Mesendoderm (in vitro differentiated cells): ENCODE measurements around the gene CPSF4L.
A peak's percentile ranks its signal among the peaks of the same experiment; 100 is the strongest.

Source experiments
- DNase-seq: peaks from one replicate; pipeline ENCODE4 v3.0.0; 2013
- H2AK5ac ChIP-seq: 2 replicates; pipeline ENCODE4 v1.6.1; 2013; ENCODE audit warnings: low read length, inconsistent platforms
- H2BK120ac ChIP-seq: 2 replicates; pipeline ENCODE4 v1.6.1; 2013; ENCODE audit warnings: low read depth, mild to moderate bottlenecking, low read length, moderate library complexity, mixed read lengths
- H2BK15ac ChIP-seq: replicated peaks from 2 replicates; pipeline ENCODE4 v1.6.1; 2013; ENCODE audit warnings: low read depth, mild to moderate bottlenecking, moderate library complexity
- H2BK5ac ChIP-seq: 2 replicates; pipeline ENCODE4 v1.6.1; 2013; ENCODE audit warnings: low read length, inconsistent platforms
- H3K18ac ChIP-seq: 2 replicates; pipeline ENCODE4 v1.6.1; 2013; ENCODE audit warnings: mild to moderate bottlenecking, low read length, mixed read lengths
- H3K23ac ChIP-seq: one replicate; pipeline ENCODE4 v1.6.1; 2013; ENCODE audit warnings: low read length
- H3K27ac ChIP-seq: 2 replicates; pipeline ENCODE4 v1.5.1; 2013; ENCODE audit warnings: low read depth, mild to moderate bottlenecking, inconsistent platforms, low read length, moderate library complexity
- H3K27me3 ChIP-seq: 2 replicates; pipeline ENCODE4 v1.6.1; 2013; ENCODE audit warnings: low read length, control low read depth, mild to moderate bottlenecking, inconsistent platforms; ENCODE audit not compliant: insufficient read depth, poor library complexity
- H3K36me3 ChIP-seq: 2 replicates; pipeline ENCODE4 v1.6.1; 2013; ENCODE audit warnings: low read length, inconsistent platforms; ENCODE audit not compliant: control insufficient read depth, insufficient read depth
- H3K4ac ChIP-seq: one replicate; pipeline ENCODE4 v1.6.1; 2013; ENCODE audit warnings: low read depth, mild to moderate bottlenecking, low read length, moderate library complexity
- H3K4me1 ChIP-seq: 2 replicates; pipeline ENCODE4 v1.6.1; 2013; ENCODE audit warnings: low read depth, low read length, inconsistent platforms; ENCODE audit not compliant: control insufficient read depth
- H3K4me2 ChIP-seq: 2 replicates; pipeline ENCODE4 v1.6.1; 2013; ENCODE audit warnings: low read length
- H3K4me3 ChIP-seq: 2 replicates; pipeline ENCODE4 v1.5.1; 2013; ENCODE audit warnings: mild to moderate bottlenecking, low read length
- H3K56ac ChIP-seq: one replicate; pipeline ENCODE4 v1.6.1; 2013; ENCODE audit warnings: low read length
- H3K79me1 ChIP-seq: 2 replicates; pipeline ENCODE4 v1.6.1; 2013; ENCODE audit warnings: low read length, inconsistent platforms
- H3K79me2 ChIP-seq: 2 replicates; pipeline ENCODE4 v1.6.1; 2013; ENCODE audit warnings: mild to moderate bottlenecking, low read length; ENCODE audit not compliant: control insufficient read depth, insufficient read depth
- H3K9ac ChIP-seq: 2 replicates; pipeline ENCODE4 v1.6.1; 2013; ENCODE audit warnings: low read length, inconsistent platforms
- H4K5ac ChIP-seq: one replicate; pipeline ENCODE4 v1.6.1; 2013; ENCODE audit warnings: low read length
- H4K8ac ChIP-seq: one replicate; pipeline ENCODE4 v1.6.1; 2013; ENCODE audit warnings: low read depth, mild to moderate bottlenecking, control low read depth, low read length, moderate library complexity
- WGBS: extraction: QIAGEN DNeasy Blood & Tissue Kit; methylation state at CpG from one replicate; pipeline ENCODE4 v1.1.7; 2013; ENCODE audit warnings: low lambda C conversion rate, missing lambda C conversion rate; ENCODE audit not compliant: insufficient coverage; ENCODE audit errors: extremely low coverage; 5-methylcytosine and 5-hydroxymethylcytosine counted together

The CPSF4L gene

GRCh38 chr17:73292031-73292531 lies 30.4 kb upstream of the CPSF4L start:
- WGBS, result no CpG with 5 or more reads among the region's 12 CpGs
- Histone ChIP-seq H2BK5ac (no peak overlapping the region), H3K9ac (no peak overlapping the region), H3K79me1 (peaks cover 42% of the 10 kb centered on the region), H3K56ac (peak overlapping the region; percentile 2), H3K4me3 (no peak overlapping the region), H3K36me3 (no peaks in the 10 kb centered on the region), H3K4me1 (peaks cover 2% of the 10 kb centered on the region), H3K23ac (peak overlapping the region; percentile 94), H2BK120ac (no peak overlapping the region), H4K8ac (no peak overlapping the region), H3K27ac (no peak overlapping the region), H4K5ac (no peak overlapping the region), H2AK5ac (no peak overlapping the region), H3K4me2 (no peak overlapping the region), H3K18ac (no peak overlapping the region), H3K27me3 (no peaks in the 10 kb centered on the region), H3K4ac (no peak overlapping the region), H2BK15ac (no peak overlapping the region), H3K79me2 (peaks cover 5% of the 10 kb centered on the region)
- DNase-seq, result no peak

GRCh38 chr17:73291260-73291801 lies 29.7 kb upstream of the CPSF4L start:
- H2BK15ac ChIP-seq, result no peak overlapping the region
- no peak overlapping the region for H3K4me2 ChIP-seq
- no peak overlapping the region for H3K4ac ChIP-seq
- no peak overlapping the region for H2BK5ac ChIP-seq
- no peak overlapping the region for H3K27ac ChIP-seq
- no peak overlapping the region for H2AK5ac ChIP-seq
- peaks cover 5% of the 10 kb centered on the region for H3K79me2 ChIP-seq
- no peak overlapping the region for H3K23ac ChIP-seq
- no peak overlapping the region for H4K8ac ChIP-seq
- H3K27me3 ChIP-seq, result no peaks in the 10 kb centered on the region
- H3K18ac ChIP-seq, result no peak overlapping the region
- peaks cover 45% of the 10 kb centered on the region for H3K79me1 ChIP-seq
- peak overlapping the region; percentile 47 for H3K56ac ChIP-seq
- H3K36me3 ChIP-seq, result no peaks in the 10 kb centered on the region
- no peak overlapping the region for H3K9ac ChIP-seq
- H4K5ac ChIP-seq, result no peak overlapping the region
- DNase-seq, result no peak
- H3K4me3 ChIP-seq, result no peak overlapping the region
- no CpG with 5 or more reads among the region's 8 CpGs for WGBS
- H3K4me1 ChIP-seq, result peaks cover 2% of the 10 kb centered on the region
- no peak overlapping the region for H2BK120ac ChIP-seq

- H2BK15ac ChIP-seq, result no peak overlapping the region
- no CpG with 5 or more reads among the region's 16 CpGs for WGBS
- H2BK5ac ChIP-seq, result no peak overlapping the region
Observed at GRCh38 chr17:73290399-73291259, 28.9 kb upstream of the CPSF4L start.

GRCh38 chr17:73289549-73290254 lies 28.0 kb upstream of the CPSF4L start:
- Histone ChIP-seq H3K56ac (no peak overlapping the region), H3K4me2 (no peak overlapping the region), H3K36me3 (peaks cover 1% of the 10 kb centered on the region), H3K4ac (no peak overlapping the region), H3K23ac (no peak overlapping the region), H2BK5ac (no peak overlapping the region), H2BK120ac (no peak overlapping the region), H2AK5ac (no peak overlapping the region), H3K27ac (no peak overlapping the region), H3K79me2 (peaks cover 3% of the 10 kb centered on the region), H3K27me3 (no peaks in the 10 kb centered on the region), H3K4me3 (no peak overlapping the region), H3K4me1 (peaks cover 2% of the 10 kb centered on the region), H3K9ac (no peak overlapping the region), H4K5ac (no peak overlapping the region), H2BK15ac (no peak overlapping the region), H3K18ac (no peak overlapping the region), H4K8ac (no peak overlapping the region), H3K79me1 (peaks cover 44% of the 10 kb centered on the region)
- no CpG with 5 or more reads among the region's 7 CpGs for WGBS
- no peak for DNase-seq

More at GRCh38 chr17:73290399-73291259, 28.9 kb upstream of the CPSF4L start:
- H3K27ac ChIP-seq, result no peak overlapping the region
- no peaks in the 10 kb centered on the region for H3K27me3 ChIP-seq
- DNase-seq, result no peak
- H3K36me3 ChIP-seq, result peaks cover 1% of the 10 kb centered on the region
- H3K4ac ChIP-seq, result no peak overlapping the region
- H3K79me1 ChIP-seq, result peaks cover 44% of the 10 kb centered on the region
- H2AK5ac ChIP-seq, result no peak overlapping the region
- no peak overlapping the region for H3K18ac ChIP-seq
- peak overlapping the region; percentile 47 for H3K56ac ChIP-seq
- no peak overlapping the region for H4K5ac ChIP-seq
- no peak overlapping the region for H3K9ac ChIP-seq
- no peak overlapping the region for H2BK120ac ChIP-seq
- no peak overlapping the region for H3K4me2 ChIP-seq
- no peak overlapping the region for H4K8ac ChIP-seq
- H3K23ac ChIP-seq, result no peak overlapping the region
- no peak overlapping the region for H3K4me3 ChIP-seq
- H3K79me2 ChIP-seq, result peaks cover 5% of the 10 kb centered on the region
- peaks cover 2% of the 10 kb centered on the region for H3K4me1 ChIP-seq

GRCh38 chr17:73288534-73289302 lies 27.0 kb upstream of the CPSF4L start:
- Histone ChIP-seq H3K23ac (peak overlapping the region; percentile 80), H3K79me2 (peaks cover 3% of the 10 kb centered on the region), H2AK5ac (no peak overlapping the region), H3K18ac (no peak overlapping the region), H3K56ac (no peak overlapping the region), H3K27me3 (no peaks in the 10 kb centered on the region), H3K9ac (no peak overlapping the region), H3K36me3 (peaks cover 1% of the 10 kb centered on the region), H2BK5ac (no peak overlapping the region), H4K8ac (no peak overlapping the region), H3K4me3 (no peak overlapping the region), H3K4me1 (peaks cover 2% of the 10 kb centered on the region), H3K4me2 (no peak overlapping the region), H2BK15ac (no peak overlapping the region), H2BK120ac (no peak overlapping the region), H3K4ac (no peak overlapping the region), H4K5ac (no peak overlapping the region), H3K79me1 (peaks cover 42% of the 10 kb centered on the region), H3K27ac (no peak overlapping the region)
- no peak for DNase-seq
- WGBS, result no CpG with 5 or more reads among the region's 19 CpGs
